A673 (cell line): Measurements from ENCODE around the gene WDR46. TPM values are rescaled to one million over a fixed set of nuclear protein-coding genes. Genes with fewer than 3 reads are reported as not detected.
A peak's percentile ranks its signal among the peaks of the same experiment; 100 is the strongest.

Source experiments
- BruUV-seq: library from RNA; stranded (reverse); fragments of 400-500 nt; replicated peaks from 2 replicates; lab custom pipeline; 2021; lab: Mats Ljungman, UMichigan
- CTCF ChIA-PET: fragments of 300-600 bp; sonication (Branson Sonifier 250); formaldehyde crosslinking; loops from one replicate; lab custom pipeline; 2022; ENCODE audit warnings: antibody characterized with exemption; lab: Charles Lee
- POLR2A ChIA-PET: fragments of 300-600 bp; sonication (Branson Sonifier 250); formaldehyde crosslinking; loops from one replicate; lab custom pipeline; 2022; ENCODE audit warnings: antibody characterized with exemption; ENCODE audit not compliant: low non-redundant PET; lab: Charles Lee
- DNase-seq: peaks from one replicate; pipeline ENCODE4 v3.0.0-alpha.2; 2015; ENCODE audit warnings: low spot score
- H3K27ac ChIP-seq: fragments of 200-600 bp; sonication (generic); 2 replicates; pipeline ENCODE4 v1.5.1; 2016; ENCODE audit warnings: mixed run types, low read depth, mild to moderate bottlenecking, mixed read lengths, antibody characterized with exemption, low read length; ENCODE audit not compliant: poor library complexity, severe bottlenecking
- H3K27me3 ChIP-seq: fragments of 200-600 bp; sonication (generic); replicated peaks from 2 replicates; pipeline ENCODE4 v1.6.1; 2017; ENCODE audit warnings: mixed run types, low read depth, mild to moderate bottlenecking, mixed read lengths, antibody characterized with exemption, low read length; ENCODE audit not compliant: insufficient read depth, poor library complexity
- H3K36me3 ChIP-seq: fragments of 200-600 bp; sonication (generic); 2 replicates; pipeline ENCODE4 v1.6.1; 2016; ENCODE audit warnings: mixed run types, mild to moderate bottlenecking, mixed read lengths, antibody characterized with exemption, low read length; ENCODE audit not compliant: insufficient read depth, poor library complexity, severe bottlenecking
- H3K4me1 ChIP-seq: fragments of 200-600 bp; sonication (generic); 2 replicates; pipeline ENCODE4 v1.6.1; 2017; ENCODE audit warnings: mixed run types, mild to moderate bottlenecking, mixed read lengths, antibody characterized with exemption, low read length; ENCODE audit not compliant: insufficient read depth, poor library complexity, severe bottlenecking
- H3K4me3 ChIP-seq: fragments of 200-600 bp; sonication (generic); 2 replicates; pipeline ENCODE4 v1.5.1; 2016; ENCODE audit warnings: low read depth, mixed run types, mild to moderate bottlenecking, mixed read lengths, low read length; ENCODE audit not compliant: poor library complexity, severe bottlenecking
- H3K9me3 ChIP-seq: fragments of 200-600 bp; sonication (generic); 2 replicates; pipeline ENCODE4 v1.6.1; 2016; ENCODE audit warnings: mixed run types, low read depth, mild to moderate bottlenecking, mixed read lengths, antibody characterized with exemption, low read length; ENCODE audit not compliant: poor library complexity, severe bottlenecking
- CTCF ChIP-seq: fragments of 300-800, 200-600 bp; sonication (generic); conservative IDR thresholded peaks from 2 replicates; pipeline ENCODE4 v1.5.1; 2017; ENCODE audit warnings: low read depth, mild to moderate bottlenecking, antibody characterized with exemption, low read length, moderate library complexity, mixed read lengths
- EZH2 ChIP-seq: fragments of 200-600 bp; sonication (generic); IDR thresholded peaks from 2 replicates; pipeline ENCODE4 v1.6.1; 2017; ENCODE audit warnings: borderline replicate concordance, low read depth, mild to moderate bottlenecking, mixed read lengths, antibody characterized with exemption, low read length; ENCODE audit not compliant: poor library complexity, severe bottlenecking
- intact Hi-C: fragments of 100-400 bp; cut with micrococcal nuclease; formaldehyde crosslinking; loops from one replicate; pipeline ENCODE4 v1.10.0; 2022; ENCODE audit not compliant: unreplicated experiment
- total RNA-seq: library from RNA; stranded (reverse); gene quantifications from 2 replicates; pipeline ENCODE4 v1.2.3, GENCODE V29; 2021

The WDR46 gene
- total RNA-seq, 1 experiment from 2014 or later: 97.9 TPM

- peaks cover 34% of the 10 kb centered on the region for H3K4me1 ChIP-seq
- ChIA-PET POLR2A (no interaction called here), CTCF (no interaction called here)
- TF ChIP-seq EZH2 (no peak), CTCF (no peak)
- H3K27ac ChIP-seq: peak overlapping the region; percentile 83
- no peaks in the 10 kb centered on the region for H3K9me3 ChIP-seq
- intact Hi-C loops: no loop called here
- DNase-seq: no peak
- peaks cover 35% of the 10 kb centered on the region for H3K36me3 ChIP-seq
- BruUV-seq: no TSS peak
- H3K27me3 ChIP-seq: no peaks in the 10 kb centered on the region
- peak overlapping the region; percentile 78 for H3K4me3 ChIP-seq
Observed at GRCh38 chr6:33320315-33321181, 31.5 kb upstream of the WDR46 start.

GRCh38 chr6:33319939-33320314 is 30.9 kb upstream of the WDR46 start:
- DNase-seq: no peak
- TF ChIP-seq EZH2 (no peak), CTCF (no peak)
- POLR2A ChIA-PET: interaction anchor here (0.6 kb wide), 1 partner anchor 11 kb away, joined by 5 read pairs; no protein-coding TSS in a partner anchor
- CTCF ChIA-PET: no interaction called here
- H3K4me3 ChIP-seq: no peak overlapping the region
- peak overlapping the region; percentile 83 for H3K27ac ChIP-seq
- no TSS peak for BruUV-seq
- no peaks in the 10 kb centered on the region for H3K27me3 ChIP-seq
- H3K4me1 ChIP-seq: peaks cover 40% of the 10 kb centered on the region
- H3K9me3 ChIP-seq: no peaks in the 10 kb centered on the region
- H3K36me3 ChIP-seq: peaks cover 35% of the 10 kb centered on the region
- intact Hi-C loops: loop anchor here (5.0 to 10.0 kb wide), 2 partner anchors 72 to 95 kb away; partner anchors contain the start of genes CUTA, KIFC1 and PHF1

- Histone ChIP-seq H3K36me3 (peaks cover 35% of the 10 kb centered on the region), H3K4me1 (peaks cover 35% of the 10 kb centered on the region), H3K27me3 (no peaks in the 10 kb centered on the region), H3K27ac (peak overlapping the region; percentile 77), H3K4me3 (peak overlapping the region; percentile 55), H3K9me3 (no peaks in the 10 kb centered on the region)
- no TSS peak for BruUV-seq
- ChIA-PET CTCF (interaction anchor here (0.6 to 1.6 kb wide), 3 partner anchors 19 to 66 kb away, joined by 4 to 22 read pairs (median 16); no protein-coding TSS in a partner anchor), POLR2A (interaction anchor here (0.7 kb wide), 1 partner anchor 26 kb away, joined by 5 read pairs; no protein-coding TSS in a partner anchor)
- TF ChIP-seq EZH2: no peak
- no peak for TF ChIP-seq CTCF
- DNase-seq: no peak
- intact Hi-C loops: loop anchor here (5.0 to 10.0 kb wide), 2 partner anchors 74 to 96 kb away; partner anchors contain the start of genes CUTA, KIFC1 and PHF1
Observed at GRCh38 chr6:33318426-33319073, 29.5 kb upstream of the WDR46 start.
